ENCODE data around the gene PTPN23. TPM values are rescaled to one million over a fixed set of nuclear protein-coding genes. Genes with fewer than 3 reads are reported as not detected.
"Not testable (repeated sequence)": the region's sequence is repeated elsewhere in the genome, so short reads cannot be mapped to it uniquely, and the experiment has no call there.

The PTPN23 gene
- total RNA-seq, 1 donor from 2014 or later: 11.6 TPM

- DNase-seq (ENCODE audit: low read depth, low spot score): no peak
Observed at GRCh38 chr3:47441796-47442551, 61.2 kb downstream of the PTPN23 start.

- DNase-seq (ENCODE audit: low read depth, low spot score): no peak
Observed at GRCh38 chr3:47443611-47443995, 62.8 kb downstream of the PTPN23 start.

- no peak for DNase-seq (ENCODE audit: low read depth, low spot score)
Observed at GRCh38 chr3:47444103-47444502, 63.3 kb downstream of the PTPN23 start.

- no peak for DNase-seq (ENCODE audit: low read depth, low spot score)
Observed at GRCh38 chr3:47452453-47453215, 71.8 kb downstream of the PTPN23 start.

- no peak for DNase-seq (ENCODE audit: low read depth, low spot score)
Observed at GRCh38 chr3:47455806-47456452, 75.1 kb downstream of the PTPN23 start.

GRCh38 chr3:47456984-47457383, 76.2 kb downstream of the PTPN23 start:
- DNase-seq (ENCODE audit: low read depth, low spot score): no peak

- not testable (repeated sequence) for DNase-seq (ENCODE audit: low read depth, low spot score)
Observed at GRCh38 chr3:47459534-47460085, 78.8 kb downstream of the PTPN23 start.

Other genes with a start within 250 kb of the PTPN23 start
- gene SETD2, start 216.9 kb upstream of the PTPN23 start, total RNA-seq: 24.7 and 30.7 TPM in 2 replicates
- gene KIF9, start 98.2 kb upstream of the PTPN23 start, total RNA-seq: 10.0 and 11.7 TPM in 2 replicates
- 31.9 and 47.0 TPM in 2 replicates for gene KLHL18, start 98.1 kb upstream of the PTPN23 start, total RNA-seq
- 44.4 and 69.7 TPM in 2 replicates for gene SCAP, start 94.9 kb downstream of the PTPN23 start, total RNA-seq
- 33.8 and 36.8 TPM in 2 replicates for gene ELP6, start 132.7 kb downstream of the PTPN23 start, total RNA-seq
- gene CSPG5, start 197.8 kb downstream of the PTPN23 start, total RNA-seq: 0.66 and 0.71 TPM in 2 replicates

Measured in pulmonary artery endothelial cell (primary cell).